ENCODE results near the gene SNRNP70.
A peak's percentile ranks its signal among the peaks of the same experiment; 100 is the strongest.

The SNRNP70 gene

DNA sequence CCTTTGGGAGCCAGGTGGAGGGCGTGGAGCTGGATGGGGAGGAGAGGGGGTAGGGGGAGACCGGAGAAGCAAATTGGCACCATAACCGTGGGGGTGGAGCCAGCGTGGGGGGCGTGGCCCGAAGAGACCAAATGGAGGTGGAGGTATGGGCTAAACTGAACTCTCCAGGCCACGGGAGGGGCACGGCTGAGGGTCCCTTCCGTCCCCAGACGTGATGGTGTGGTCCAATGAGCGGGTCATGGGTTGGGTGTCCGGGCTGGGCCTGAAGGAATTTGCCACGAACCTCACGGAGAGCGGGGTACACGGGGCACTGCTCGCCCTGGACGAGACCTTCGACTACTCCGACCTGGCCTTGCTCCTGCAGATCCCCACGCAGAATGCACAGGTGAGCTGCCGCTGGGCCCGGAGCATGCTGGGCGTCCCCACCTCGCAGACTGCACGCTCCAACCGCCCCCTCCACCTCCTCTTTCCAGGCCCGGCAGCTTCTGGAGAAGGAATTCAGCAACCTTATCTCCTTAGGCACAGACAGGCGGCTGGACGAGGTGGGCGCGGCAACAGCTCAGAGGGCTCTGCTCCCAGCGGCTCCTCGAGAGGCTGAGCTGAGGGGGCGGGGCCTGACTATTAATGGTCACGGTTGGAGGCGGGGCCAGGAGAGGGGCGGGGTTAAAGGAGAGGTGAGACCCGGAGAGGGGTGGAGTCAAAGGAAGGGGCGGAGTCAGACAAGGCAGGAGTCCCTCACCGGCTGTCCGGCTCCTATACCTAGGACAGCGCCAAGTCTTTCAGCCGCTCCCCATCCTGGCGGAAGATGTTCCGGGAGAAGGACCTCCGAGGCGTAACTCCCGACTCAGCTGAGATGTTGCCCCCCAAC, 63.8 kb downstream of the SNRNP70 start:
- DNase-seq (ENCODE audit: low spot score), result peak; percentile 92

DNA sequence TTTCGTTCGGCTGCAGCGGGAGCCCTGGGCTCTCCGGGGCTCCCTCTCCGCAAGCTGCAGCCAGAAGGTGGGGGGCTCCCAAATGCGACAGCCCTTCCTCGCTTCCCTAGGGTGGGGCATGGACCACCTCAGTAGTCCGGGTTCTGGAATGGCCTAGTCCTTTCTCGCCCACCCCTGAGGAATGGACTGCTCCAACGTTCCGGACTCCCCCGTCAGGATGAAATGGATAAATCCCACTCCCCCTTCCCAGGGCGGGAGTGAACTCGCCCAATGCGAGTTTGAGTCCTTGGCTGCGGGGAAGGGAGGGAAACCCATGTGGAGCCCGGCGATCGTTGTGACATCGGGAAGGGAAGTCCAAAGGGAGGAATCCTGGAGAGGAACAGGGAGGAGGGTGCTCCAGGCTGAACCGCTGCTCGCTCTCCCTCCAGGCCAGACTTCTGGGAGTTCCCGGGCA, 64.4 kb downstream of the SNRNP70 start:
- DNase-seq (ENCODE audit: low spot score), result peak; percentile 83

DNA sequence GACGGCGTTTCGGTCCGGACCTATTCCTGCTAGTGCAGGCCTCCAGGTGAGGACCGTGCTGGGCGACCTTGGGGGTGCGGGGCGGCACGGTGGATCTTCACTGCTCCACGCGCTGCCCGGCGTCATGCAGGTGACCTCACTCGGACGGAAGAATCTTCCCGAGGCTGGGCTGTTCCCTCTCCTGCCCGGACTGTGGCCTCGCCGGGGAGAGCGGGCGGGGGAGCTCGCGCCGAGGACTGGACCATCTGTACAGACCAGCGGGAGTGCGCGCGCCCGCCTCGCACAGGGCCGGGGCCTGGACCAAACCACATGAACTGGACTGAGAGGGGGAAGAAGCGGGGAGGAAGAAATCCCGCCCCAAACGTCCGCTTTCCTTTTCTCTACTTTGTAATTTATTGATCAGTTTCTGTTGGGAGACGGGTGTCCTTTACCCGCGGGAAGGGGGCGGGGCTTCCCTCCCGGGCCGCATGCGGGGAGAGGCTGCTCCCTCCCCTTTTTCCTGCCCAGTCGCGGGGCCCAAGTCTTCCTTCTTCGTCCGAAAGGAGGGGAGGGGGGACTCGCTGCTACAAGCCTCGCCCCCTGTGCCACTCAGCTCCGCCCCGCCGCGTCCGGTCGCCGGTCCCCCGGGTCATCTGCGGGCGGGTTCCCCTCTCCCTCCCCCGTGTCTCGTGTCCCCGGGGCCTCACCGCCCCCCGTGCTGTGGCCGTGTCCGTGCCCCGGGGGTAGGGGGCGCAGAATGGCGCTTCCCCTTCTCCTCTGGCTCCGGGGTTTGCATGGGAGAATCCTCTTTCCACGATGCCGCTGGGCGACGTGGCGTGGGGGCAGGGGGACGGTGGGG, 65.1 kb downstream of the SNRNP70 start:
- peak; percentile 87 for DNase-seq (ENCODE audit: low spot score)

- no peak for DNase-seq (ENCODE audit: low spot score)
Observed at GRCh38 chr19:49150944-49151243, 65.6 kb downstream of the SNRNP70 start.

GRCh38 chr19:49151267-49152118, 66.2 kb downstream of the SNRNP70 start:
- peak; percentile 38 for DNase-seq (ENCODE audit: low spot score)

DNA sequence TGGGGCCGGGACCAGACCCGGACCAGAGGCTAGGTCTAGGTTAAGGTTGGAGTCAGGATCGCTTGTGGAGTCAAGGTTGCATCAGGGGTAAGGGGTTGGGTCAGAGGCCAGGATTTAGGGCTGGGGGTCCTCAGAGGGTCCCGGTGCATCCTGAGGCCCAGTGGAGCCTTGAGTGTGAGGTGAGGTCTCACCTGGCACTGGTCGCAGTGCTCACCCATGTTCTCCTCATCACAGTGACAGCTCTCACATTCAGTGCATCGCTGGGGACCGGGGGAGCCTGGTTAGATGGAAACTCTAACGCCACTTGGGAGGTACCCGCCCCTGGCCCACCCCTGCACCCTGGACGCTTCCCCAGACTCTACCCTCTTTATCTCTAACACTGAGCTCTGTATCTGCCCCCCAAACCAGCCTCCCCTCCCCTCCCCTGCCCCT, 66.9 kb downstream of the SNRNP70 start:
- DNase-seq (ENCODE audit: low spot score), result no peak

GRCh38 chr19:49153167-49153809, 68.0 kb downstream of the SNRNP70 start:
- DNase-seq (ENCODE audit: low spot score), result no peak

GRCh38 chr19:49154279-49154678, 69.0 kb downstream of the SNRNP70 start:
- DNase-seq (ENCODE audit: low spot score), result no peak

- DNase-seq (ENCODE audit: low spot score), result no peak
Observed at GRCh38 chr19:49155005-49155819, 70.0 kb downstream of the SNRNP70 start, which contains the start of gene HRC. TSS of gene HRC (minus strand) at chr19:49155396. CDS start at chr19:49155237, 159 bp downstream.

- DNase-seq (ENCODE audit: low spot score), result no peak
Observed at GRCh38 chr19:49155820-49156346, 70.6 kb downstream of the SNRNP70 start.

- peak; percentile 71 for DNase-seq (ENCODE audit: low spot score)
Observed at GRCh38 chr19:49157445-49158224, 72.4 kb downstream of the SNRNP70 start, which contains the start of gene TRPM4. TSS of gene TRPM4 (plus strand) at chr19:49157792. CDS start at chr19:49157867, 75 bp downstream.
